Body of pancreas (tissue), 4 donors: ENCODE measurements around the gene PYGM. TPM values are rescaled to one million over a fixed set of nuclear protein-coding genes. Genes with fewer than 3 reads are reported as not detected.

Experiments used
- ATAC-seq: fragments of 150-250 bp; one replicate; pipeline ENCODE4 v1.9.1; 2016
- DNase-seq, 4 donors: peaks; one replicate each; pipeline ENCODE4 v3.0.0-alpha.2; 2019
- H3K27ac ChIP-seq, 4 donors: fragments of 200-600 bp; sonication (generic); 1 replicate in 3 of 4; 2 replicates in 1 of 4; pipeline versions ENCODE4 v1.5.1 to v1.6.1; 2016 to 2019; ENCODE audit warnings: mild to moderate bottlenecking in 1 of 4, mixed read lengths in 1 of 4, moderate library complexity in 1 of 4
- H3K27me3 ChIP-seq, 2 donors: fragments of 200-600 bp; sonication (generic); one replicate each; pipeline ENCODE4 v1.6.0; 2016; ENCODE audit warnings: mild to moderate bottlenecking in 1 of 2
- H3K36me3 ChIP-seq, 2 donors: fragments of 200-600 bp; sonication (generic); replicated peaks in 1 of 2; 2 replicates each; pipeline ENCODE4 v1.5.1; 2016; ENCODE audit warnings: low read depth in 2 of 2; ENCODE audit not compliant: insufficient read depth in 1 of 2
- H3K4me1 ChIP-seq: fragments of 200-600 bp; sonication (generic); one replicate; pipeline ENCODE4 v1.6.0; 2016
- H3K4me3 ChIP-seq, 2 donors: fragments of 200-600 bp; sonication (generic); 1 replicate in 1 of 2; 2 replicates in 1 of 2; pipeline ENCODE4 v1.5.1; 2016 to 2019
- H3K9me3 ChIP-seq, 3 donors: fragments of 200-600 bp; sonication (generic); 1 replicate in 2 of 3; 2 replicates in 1 of 3; pipeline ENCODE4 v1.5.1; 2016
- CTCF ChIP-seq, 7 experiments: fragments of 450-650 bp in 4 of 7; fragments of 200-600 bp in 3 of 7; sonication (generic) in 3 of 7; IDR thresholded peaks; one replicate each; pipeline ENCODE4 v1.5.1; 2016 to 2019; ENCODE audit warnings: antibody characterized with exemption in 7 of 7
- POLR2A ChIP-seq, 3 donors: fragments of 450-650 bp; IDR thresholded peaks; one replicate each; pipeline ENCODE4 v1.6.1; 2016; ENCODE audit warnings: antibody characterized with exemption in 3 of 3, mild to moderate bottlenecking in 2 of 3
- WGBS, 2 donors: methylation state at CpG; one replicate each; pipeline ENCODE4 v1.1.5; 2017; 5-methylcytosine and 5-hydroxymethylcytosine counted together
- intact Hi-C: fragments of 100-400 bp; cut with DNase I; formaldehyde crosslinking; loops from one replicate; pipeline ENCODE4 v1.15.1; 2023
- total RNA-seq, 2 donors: library from RNA; depleted of rRNA; stranded (reverse); fragments of >200 nt; gene quantifications; one replicate each; pipeline ENCODE4 v1.1.0, GENCODE V29; 2016

PYGM gene
- total RNA-seq, 2 donors from 2014 or later: 0.78 to 4.3 TPM

- TF ChIP-seq POLR2A (IDR thresholded peaks at IDR 0.05) (no peak), CTCF (IDR thresholded peaks at IDR 0.05) (no peak)
- H3K36me3 ChIP-seq: no peaks in the 10 kb centered on the region
- intact Hi-C loops: no loop called here
- DNase-seq: no peak
- H3K4me3 ChIP-seq: no peak overlapping the region
- no peak for ATAC-seq
- peaks cover 0 to 10% of the 10 kb centered on the region in 2 donors for H3K27me3 ChIP-seq
- H3K9me3 ChIP-seq: no peaks in the 10 kb centered on the region
- H3K27ac ChIP-seq: no peak overlapping the region
- WGBS, 2 donors: 33 to 58% methylated on average over 1 to 3 of the region's 3 CpGs
- H3K4me1 ChIP-seq: peaks cover 7% of the 10 kb centered on the region
These were observed 38.4 kb downstream of the PYGM start for GRCh38 chr11:64721359-64721699.

GRCh38 chr11:64720640-64721358 is 39.0 kb downstream of the PYGM start:
- intact Hi-C loops: no loop called here
- 56 to 63% methylated on average over 12 of the region's 12 CpGs for WGBS, 2 donors

GRCh38 chr11:64720167-64720566 is 39.6 kb downstream of the PYGM start:
- TF ChIP-seq POLR2A (IDR thresholded peaks at IDR 0.05): no peak
- no peak for TF ChIP-seq CTCF (IDR thresholded peaks at IDR 0.05)
- no peaks in the 10 kb centered on the region for H3K36me3 ChIP-seq
- peaks cover 0 to 10% of the 10 kb centered on the region in 2 donors for H3K27me3 ChIP-seq
- H3K27ac ChIP-seq: no peak overlapping the region
- DNase-seq: no peak
- intact Hi-C loops: no loop called here
- H3K4me1 ChIP-seq: peaks cover 7% of the 10 kb centered on the region
- 51 to 53% methylated on average over 9 of the region's 9 CpGs for WGBS, 2 donors
- no peak overlapping the region for H3K4me3 ChIP-seq
- no peaks in the 10 kb centered on the region for H3K9me3 ChIP-seq
- ATAC-seq: no peak

More at GRCh38 chr11:64720640-64721358, 39.0 kb downstream of the PYGM start:
- TF ChIP-seq POLR2A (IDR thresholded peaks at IDR 0.05): no peak
- no peak for TF ChIP-seq CTCF (IDR thresholded peaks at IDR 0.05)
- Histone ChIP-seq H3K4me3 (no peak overlapping the region), H3K9me3 (no peaks in the 10 kb centered on the region), H3K27ac (no peak overlapping the region), H3K4me1 (peaks cover 7% of the 10 kb centered on the region), H3K36me3 (no peaks in the 10 kb centered on the region), H3K27me3 (peaks cover 0 to 10% of the 10 kb centered on the region in 2 donors)
- no peak for ATAC-seq
- DNase-seq: no peak

- intact Hi-C loops: no loop called here
- peaks cover 0 to 18% of the 10 kb centered on the region in 2 donors for H3K27me3 ChIP-seq
- no peak overlapping the region for H3K4me3 ChIP-seq
- no peaks in the 10 kb centered on the region for H3K9me3 ChIP-seq
- H3K4me1 ChIP-seq: peaks cover 7% of the 10 kb centered on the region
- DNase-seq: no peak
- ATAC-seq: no peak
- no peaks in the 10 kb centered on the region for H3K36me3 ChIP-seq
- WGBS, 2 donors: 79% methylated on average over 10 of the region's 10 CpGs
- no peak for TF ChIP-seq POLR2A (IDR thresholded peaks at IDR 0.05)
- TF ChIP-seq CTCF (IDR thresholded peaks at IDR 0.05): no peak
- H3K27ac ChIP-seq: no peak overlapping the region
These were observed 40.4 kb downstream of the PYGM start for GRCh38 chr11:64719406-64719805.

GRCh38 chr11:64718780-64719124 is 41.0 kb downstream of the PYGM start:
- no peak for ATAC-seq
- H3K27me3 ChIP-seq: peaks cover 0 to 24% of the 10 kb centered on the region in 2 donors
- intact Hi-C loops: no loop called here

More at GRCh38 chr11:64718780-64719124, 41.0 kb downstream of the PYGM start:
- 60 to 61% methylated on average over 4 of the region's 4 CpGs for WGBS, 2 donors
- Histone ChIP-seq H3K4me1 (peaks cover 6% of the 10 kb centered on the region), H3K9me3 (no peaks in the 10 kb centered on the region), H3K36me3 (no peaks in the 10 kb centered on the region), H3K4me3 (no peak overlapping the region), H3K27ac (no peak overlapping the region)
- no peak for DNase-seq
- TF ChIP-seq POLR2A (IDR thresholded peaks at IDR 0.05) (no peak), CTCF (IDR thresholded peaks at IDR 0.05) (no peak)
